Stimulated activated CD4-positive, alpha-beta T cell treated with anti-CD3 and anti-CD28 coated beads, TNF-alpha, amount 100 ng/mL, for 1 hour (primary cell): Measurements from ENCODE around the gene MRPL39.

Experiments used
- DNase-seq, 3 donors: peaks; one replicate each; pipeline ENCODE4 v3.0.0-alpha.2; 2020; ENCODE audit warnings: low read depth in 3 of 3, low spot score in 1 of 3

Gene MRPL39

DNA sequence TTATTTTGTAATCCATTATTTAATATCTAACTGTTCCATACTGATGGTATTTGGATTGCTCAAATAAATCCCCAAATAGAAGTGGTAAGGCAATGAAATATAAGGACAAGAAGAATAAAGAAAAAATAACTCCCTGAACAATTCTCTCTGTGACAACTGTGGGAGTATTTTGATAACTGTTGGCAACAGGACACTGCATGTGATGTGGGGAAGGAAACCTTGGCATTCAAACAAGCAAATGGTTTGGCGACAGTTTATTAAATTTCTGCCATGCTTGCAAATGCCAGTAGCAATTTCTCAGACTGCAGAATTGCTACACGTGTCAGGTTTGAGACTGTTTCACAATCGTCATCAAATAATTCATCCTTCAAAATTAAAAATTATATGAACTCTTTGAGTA, 8.6 kb upstream of the MRPL39 start:
- DNase-seq = no peak

DNA sequence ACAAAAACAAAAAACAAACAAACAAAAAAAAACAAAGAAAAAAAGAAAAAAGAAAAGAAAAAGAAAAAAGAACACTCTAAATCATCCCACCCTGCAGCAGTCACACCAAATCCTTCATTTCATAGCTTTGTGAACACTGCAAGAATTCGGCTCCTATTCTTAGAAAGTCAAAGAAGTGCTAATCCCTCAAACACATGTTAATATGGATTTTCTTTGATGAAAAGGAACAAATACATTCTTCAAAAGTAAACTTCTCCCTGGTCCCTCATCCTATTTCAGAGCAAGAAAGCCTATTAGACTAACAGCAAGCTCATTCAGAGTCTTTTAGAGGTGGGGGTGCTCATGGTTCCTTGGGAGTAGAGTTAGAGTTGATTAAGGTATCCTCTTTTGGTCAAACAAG, 7.2 kb upstream of the MRPL39 start:
- no peak for DNase-seq

DNA sequence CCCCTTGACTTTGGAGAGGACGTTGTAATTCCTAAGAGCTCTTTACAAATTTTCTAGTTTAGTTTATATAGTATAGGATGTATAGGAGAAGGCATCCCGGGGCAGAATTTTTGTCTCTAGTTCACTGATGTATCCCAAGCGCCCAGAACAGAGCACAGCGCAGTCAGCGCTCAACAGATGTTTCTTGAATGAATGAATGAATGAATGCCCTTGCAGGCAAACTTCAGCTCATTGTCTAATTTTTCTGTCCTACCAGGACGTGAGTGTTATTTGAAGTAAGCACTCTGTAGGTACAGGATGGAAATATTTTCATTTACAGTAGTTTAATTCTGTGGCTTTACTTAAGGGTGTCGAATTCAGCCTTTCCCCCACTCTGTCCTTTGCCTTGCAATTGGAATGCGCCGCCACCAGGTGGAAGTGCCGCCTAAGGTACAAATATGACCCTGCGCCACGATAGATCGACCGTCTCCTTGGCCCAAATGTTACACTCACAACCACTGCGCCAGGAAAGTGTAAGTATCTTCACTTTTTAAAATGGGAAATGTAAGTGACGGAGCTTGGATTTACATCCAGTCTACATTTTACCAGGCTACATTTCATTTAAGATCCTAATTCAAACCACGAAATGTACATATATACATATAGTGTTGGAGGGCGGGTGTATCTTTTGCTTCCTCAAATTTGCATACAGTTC, 910 bp upstream of the MRPL39 start:
- DNase-seq = peak; percentile 33 to 55 (median 55)

DNA sequence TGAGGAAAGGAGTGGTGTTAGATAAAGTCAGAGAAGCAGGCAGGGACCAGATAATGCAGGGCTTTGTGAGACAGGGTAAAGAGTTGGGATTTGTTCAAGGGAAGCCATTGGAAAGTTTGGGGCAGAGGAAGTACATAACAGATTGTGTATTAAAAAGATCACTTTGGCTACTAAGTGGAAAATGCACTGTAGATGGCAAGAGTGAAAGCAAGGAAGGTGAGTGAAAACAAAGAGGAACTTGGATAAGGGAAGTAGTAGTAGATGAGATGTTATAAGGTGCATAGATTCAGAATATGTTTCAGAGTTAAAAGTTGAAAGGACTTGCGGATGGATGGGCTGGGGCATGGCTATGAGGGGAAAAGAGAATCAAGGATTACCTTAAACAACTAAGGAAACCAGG, 17.4 kb downstream of the MRPL39 start:
- DNase-seq = no peak

DNA sequence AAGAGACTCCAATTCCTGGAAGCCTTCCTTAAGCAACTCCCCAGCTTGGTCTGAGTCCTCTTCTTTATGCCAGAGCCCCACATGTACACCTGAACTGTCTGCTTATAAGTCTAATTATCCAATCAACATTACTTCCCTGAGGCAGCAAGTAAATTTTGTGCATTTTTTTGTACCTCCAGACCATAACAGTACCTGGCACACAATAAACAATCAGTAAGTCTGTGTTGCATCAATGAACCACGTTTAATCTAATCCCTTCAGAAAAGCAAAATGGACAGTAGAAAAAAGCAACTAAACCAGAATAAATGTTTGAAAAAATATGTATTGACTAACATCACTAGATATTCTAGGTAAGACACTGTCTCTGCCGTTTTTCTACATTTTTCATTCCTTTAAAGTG, 20.5 kb downstream of the MRPL39 start:
- DNase-seq = no peak

DNA sequence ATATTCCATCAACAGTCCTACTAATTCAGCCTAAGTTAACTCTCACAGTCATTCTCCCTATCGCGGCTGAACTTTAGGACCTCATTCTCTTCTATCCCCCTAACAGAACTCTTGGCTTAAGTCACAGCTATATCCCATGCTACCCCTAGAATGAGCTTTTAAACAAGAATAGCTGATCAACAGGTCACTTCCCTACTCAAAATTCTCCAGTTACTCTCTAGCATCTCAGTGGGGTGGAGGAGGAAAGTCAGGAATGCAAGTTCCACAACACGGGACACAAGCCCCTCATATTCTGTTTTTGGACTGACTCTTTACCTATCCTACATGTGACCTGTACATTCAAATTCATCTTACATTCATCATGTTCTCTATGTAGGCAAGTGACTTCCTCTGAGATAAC, 21.0 kb downstream of the MRPL39 start:
- DNase-seq = no peak

DNA sequence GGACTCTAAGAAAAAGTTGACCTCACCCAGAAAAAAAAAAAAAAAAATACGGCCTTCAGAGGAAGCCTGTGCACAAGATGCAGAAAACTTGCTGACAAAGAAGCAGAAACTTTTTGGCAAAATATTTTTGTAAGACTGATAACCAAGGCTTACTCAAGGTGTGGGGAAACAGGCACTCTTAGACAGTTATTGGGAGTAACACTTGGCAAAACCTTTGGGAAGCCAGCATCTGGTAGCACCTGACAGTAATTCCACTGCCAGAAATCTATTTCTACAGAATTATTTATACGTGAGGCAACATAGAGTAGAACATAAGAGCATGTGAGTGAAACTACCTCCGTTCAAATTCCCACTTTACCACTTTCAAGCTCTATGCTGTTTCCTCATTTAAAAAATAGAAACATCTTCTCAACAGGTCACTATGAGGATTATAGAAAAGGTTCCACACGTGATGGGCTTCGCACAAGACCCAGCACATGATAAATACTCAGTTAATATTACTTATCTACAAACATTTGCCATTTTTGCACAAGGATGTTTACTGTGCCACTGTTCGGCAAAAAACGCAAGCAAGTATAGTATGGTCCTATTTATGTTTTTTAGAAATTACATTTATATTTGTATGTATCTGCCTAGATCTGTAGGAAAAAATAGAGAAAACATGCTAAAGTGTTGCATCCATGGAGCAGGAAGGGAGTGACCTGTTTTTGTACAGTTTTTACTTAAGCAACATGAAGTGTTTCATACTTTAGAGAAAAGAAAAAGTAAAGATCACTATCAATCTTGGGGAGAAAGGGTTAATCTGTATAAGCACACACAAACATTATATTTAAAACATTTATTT, 22.2 kb downstream of the MRPL39 start:
- no peak for DNase-seq

DNA sequence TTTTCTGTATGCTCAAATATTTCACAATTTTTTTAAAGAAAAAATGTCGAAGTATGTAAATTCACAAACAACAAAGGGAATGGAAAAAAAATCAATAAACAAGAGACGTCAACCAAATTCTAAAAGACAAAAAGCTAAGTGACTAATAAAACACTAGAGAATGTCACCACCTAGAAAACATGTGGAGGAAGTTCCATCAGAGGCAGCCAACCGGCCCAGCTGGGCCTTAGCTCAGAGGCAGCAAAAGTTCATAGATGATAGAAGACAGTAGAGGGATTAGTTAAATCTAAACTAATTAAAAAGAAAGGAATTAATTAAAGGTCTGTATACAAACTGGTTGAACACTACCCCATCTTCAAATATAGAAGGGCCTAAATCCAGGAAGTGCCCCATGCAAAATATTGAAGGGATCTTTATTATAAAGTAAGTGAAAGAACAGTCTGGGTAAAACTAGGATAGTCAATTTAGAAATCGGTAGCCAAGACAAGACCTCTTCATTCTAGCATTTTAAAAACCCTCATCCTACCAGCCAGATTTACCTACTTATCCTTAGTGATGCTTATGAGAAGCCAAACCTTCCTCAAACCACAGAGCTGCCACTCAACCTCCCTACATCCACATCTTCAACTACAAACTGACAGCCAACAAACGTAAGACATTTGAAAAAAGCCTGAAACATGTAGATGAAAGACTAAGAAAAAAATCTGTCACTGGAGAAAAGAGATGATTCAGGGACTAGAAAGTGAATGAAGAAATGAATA, 23.7 kb downstream of the MRPL39 start:
- no peak for DNase-seq

DNA sequence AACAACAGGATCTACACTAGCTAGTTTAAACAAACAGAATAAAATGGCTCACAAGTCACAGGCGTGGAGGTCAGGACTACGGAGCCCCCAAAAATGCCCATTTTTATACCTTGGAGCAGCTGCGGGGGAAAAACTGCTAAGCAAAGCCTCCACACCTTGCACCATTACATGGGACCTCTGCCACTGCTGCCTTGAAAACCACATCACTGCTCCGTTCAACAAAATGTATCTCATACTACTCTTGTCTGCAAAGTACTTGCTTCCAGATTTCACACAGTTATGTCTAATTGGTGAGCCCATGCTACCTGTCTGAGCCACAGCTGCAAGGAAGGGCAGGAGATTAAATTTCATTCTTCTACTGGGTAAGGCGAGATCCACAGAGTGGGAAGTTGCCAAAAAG, 24.4 kb downstream of the MRPL39 start:
- no peak for DNase-seq

DNA sequence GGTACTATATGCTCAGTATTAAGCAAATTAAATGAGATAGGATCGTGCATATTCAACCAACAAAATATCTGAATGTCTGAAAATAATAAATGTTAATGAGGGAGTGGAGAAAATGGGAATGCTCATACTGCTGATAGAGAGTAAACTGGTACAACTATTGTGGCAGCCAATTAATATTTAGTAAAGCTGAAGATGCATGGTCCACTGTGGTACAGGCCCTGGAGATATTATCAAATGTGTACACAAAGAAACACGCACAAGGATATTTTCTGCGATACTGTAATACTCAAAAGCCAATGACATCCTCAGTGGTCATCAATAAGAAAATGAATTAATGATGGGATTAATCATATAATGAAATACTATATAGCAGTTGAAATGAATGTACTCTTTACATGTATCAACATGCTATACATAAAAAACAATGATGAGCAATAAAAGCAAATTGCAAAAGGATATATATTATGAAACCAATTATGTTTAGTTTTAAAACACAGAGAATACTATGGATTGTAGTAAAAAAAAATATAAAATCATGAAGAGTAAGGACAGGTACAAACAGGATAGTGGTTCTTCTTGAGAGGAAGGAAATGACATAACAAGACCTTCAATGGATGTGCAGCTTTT, 25.0 kb downstream of the MRPL39 start:
- no peak for DNase-seq

DNA sequence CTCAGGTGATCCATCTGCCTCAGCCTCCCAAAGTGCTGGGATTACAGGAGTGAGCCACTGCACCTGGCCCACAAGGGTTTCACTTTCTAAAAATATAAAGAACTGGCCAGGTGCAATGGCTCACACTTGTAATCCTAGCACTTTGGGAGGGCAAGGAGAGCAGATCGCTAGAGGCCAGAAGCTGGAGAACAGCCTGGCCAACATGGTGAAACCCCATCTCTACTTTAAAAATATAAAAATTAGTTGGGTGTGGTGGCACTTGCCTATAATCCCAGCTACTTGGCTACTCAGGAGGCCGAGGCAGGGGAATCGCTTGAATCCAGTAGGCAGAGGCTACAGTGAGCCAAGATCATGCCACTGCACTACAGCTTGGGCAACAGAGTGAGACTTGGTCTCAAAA, 25.7 kb downstream of the MRPL39 start:
- DNase-seq = no peak

DNA sequence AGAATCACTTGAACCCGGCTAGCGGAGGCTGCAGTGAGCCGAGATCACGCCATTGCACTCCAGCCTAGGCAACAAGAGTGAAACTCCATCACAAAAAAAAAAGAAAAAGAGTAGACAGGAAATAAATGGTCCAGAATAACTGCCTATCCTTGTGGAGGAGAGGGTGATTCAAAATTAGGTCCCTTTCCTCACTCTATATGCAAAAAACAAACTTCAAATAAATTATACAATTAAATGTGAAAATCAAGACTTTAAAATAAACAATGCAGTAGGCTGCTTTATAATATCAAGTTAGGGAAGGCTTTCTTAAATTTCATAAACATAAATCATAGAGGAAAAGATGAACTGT, 26.4 kb downstream of the MRPL39 start:
- DNase-seq = no peak

DNA sequence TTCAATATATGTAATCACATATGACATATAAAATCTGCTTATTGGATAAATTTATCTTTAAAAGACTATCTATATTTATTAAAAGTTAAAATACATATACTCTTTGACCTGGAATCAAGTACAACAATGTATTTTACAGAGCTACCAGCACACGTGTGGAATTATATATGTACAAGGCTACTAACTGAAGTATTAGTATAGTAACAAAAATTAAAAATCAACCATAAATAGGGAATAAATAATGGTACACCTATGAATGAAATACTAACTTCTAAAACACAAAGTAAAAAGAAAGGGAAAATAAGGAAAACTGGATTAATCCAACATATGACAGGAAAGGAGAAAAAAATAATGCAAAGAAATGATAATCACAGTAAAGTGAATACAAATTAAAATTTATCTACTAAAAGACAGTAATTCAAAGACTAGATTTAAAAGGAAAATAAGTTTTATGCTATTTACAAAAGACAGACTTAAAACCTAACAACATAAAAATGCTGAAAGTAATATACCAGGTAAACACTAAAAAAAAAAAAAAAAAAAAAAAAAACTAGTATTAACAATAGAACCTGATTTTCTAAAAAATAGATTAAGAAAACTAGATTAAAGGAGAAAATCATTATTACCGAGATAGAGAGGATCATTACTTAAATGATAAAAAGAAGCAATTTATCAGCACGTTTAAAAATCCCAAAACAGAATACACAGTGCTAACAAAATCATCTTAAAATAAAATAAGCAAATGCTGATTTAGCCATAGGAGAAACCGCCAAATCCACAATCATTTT, 27.9 kb downstream of the MRPL39 start:
- DNase-seq = no peak

DNA sequence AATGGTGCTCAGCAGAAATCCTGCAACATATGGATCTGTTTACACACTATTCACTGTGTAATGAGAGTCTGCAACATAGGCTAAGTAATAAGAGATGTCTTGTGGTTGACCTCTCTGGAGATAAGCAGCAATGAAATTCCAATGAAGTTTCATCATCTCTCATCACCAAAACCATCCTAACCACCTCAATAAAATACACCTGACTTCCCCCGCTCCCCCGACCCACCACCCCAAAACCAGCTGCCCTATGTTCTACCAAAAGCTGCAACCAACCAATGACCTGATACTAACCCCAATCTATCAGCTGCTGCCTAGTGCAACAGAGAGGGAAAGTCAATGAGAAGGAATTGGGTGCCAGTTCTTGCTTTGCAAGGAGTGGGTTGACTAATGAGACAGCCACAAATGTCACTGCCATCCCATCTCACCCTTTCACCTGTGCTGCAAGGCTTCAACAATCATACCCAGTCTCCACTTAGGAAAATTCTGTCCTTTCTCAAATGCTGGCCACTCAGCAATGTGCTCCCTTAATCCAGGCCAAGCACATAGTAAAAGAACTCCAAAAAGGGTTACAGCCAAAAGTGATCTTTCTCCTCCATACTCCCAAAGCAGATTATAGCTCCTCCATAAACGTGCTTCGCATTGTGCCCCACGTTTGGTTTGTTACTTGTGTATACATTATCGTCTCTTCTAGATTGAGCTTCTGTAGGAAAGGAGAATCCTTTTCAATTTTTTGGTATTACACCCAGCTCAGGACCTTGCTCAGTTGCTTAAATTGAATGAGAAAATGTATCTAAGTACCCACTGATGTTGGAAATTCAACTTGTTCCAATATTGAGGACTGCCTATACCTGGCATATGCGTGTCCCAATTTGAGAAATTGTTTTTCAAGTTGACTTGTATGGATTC, 29.0 kb downstream of the MRPL39 start:
- DNase-seq = peak in 1 of 3 donors; percentile 59

DNA sequence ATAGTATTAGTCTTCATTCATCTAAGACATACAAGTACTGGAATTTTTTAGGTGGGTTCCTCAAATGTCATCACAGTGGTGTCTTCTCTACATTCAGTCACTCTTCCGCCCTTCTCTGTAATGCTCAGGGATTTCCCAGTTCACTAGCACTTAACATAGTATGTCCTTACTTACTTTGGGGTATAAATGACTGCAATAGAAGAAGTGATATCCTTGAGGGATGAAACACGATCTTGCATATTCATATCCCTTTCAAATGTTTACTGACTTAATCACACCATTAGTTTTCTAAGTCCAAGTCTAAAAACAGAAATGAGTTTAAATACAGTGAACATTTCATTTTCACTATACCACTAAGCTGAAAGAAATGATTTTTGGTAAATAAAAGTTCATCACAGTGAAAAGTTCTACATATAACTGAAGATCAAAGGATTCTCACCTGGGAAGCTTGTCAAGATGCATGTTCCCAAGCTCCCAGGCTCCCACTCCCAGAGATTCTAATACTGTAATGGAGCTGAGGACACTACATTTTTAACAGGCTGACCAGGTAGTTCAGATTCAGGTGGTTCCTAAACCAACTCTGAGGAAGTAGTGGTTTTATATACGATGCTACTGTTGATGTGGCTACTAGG, 29.7 kb downstream of the MRPL39 start:
- no peak for DNase-seq

DNA sequence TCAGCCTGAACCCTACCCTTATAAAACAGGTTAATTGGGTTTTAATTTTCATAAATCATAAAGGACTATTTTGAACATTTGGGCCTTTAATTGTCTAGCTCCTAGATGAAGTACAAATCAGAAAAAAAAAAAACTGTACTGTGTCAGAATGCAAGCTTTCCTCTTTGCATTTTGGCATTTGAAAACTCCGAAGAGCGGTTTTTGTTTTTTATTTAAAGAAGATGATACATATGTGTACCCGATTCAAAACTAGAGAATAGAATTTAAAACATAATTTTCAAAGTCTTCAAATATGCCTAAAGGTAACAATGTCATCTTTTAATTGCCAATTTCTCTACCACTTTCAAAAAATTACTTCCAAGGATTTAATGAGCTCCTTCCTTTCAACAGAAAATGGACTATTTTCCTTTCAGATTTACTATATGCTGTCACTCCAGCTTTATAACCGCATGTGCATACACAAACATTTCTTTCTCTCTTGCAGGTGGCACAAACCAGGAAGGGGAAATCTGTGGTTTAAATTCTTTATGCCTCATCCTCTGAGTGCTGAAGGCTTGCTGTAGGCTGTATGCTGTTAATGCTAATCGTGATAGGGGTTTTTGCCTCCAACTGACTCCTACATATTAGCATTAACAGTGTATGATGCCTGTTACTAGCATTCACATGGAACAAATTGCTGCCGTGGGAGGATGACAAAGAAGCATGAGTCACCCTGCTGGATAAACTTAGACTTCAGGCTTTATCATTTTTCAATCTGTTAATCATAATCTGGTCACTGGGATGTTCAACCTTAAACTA, 33.7 kb downstream of the MRPL39 start:
- peak in 2 of 3 donors; percentile 10 to 38 for DNase-seq

DNA sequence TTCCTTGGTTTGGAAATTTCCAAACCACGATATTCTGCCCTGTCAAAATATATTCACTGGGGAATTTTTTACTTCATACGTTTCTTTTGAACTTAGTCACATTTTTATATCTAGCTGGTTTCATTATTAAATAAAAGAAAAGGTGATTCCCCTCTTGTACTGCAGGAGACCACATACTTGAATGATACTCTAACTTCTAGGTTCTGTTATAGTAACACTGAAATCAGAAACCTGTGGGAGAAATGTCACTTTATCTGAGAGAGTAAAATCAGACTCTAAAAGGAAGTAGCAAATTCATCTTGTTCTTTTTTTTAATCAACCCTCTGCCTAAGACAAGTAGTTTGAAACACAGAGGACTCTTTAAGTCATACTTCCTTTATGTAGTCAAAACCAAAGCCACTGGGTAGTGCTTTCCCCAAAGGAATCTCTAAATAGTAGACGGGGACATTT, 34.4 kb downstream of the MRPL39 start:
- DNase-seq = no peak

DNA sequence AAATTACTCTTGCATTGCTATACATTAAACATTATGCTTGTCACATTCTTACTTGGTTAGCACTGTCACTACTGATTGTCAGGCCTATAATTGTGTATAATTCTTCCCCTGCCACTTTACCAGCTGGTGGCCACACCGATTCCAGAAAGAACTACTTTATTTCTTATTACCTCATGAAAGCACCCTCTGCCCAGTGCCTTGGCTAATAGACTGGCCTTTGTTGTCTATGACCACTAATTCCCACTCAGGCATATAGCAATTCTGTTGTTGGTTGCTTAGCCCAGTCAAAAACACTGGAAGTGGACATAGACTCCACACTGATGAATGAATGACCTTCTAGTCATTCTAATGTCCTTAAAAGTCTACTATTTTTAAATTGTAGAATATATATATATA, 35.6 kb downstream of the MRPL39 start:
- DNase-seq = no peak
